HEK293T (cell line): ENCODE measurements around the gene SEC24A.

ENCODE experiments used
- BHLHE40 ChIP-seq: fragments of 450-650 bp; IDR thresholded peaks from 2 replicates; pipeline ENCODE4 v1.6.1; 2016; ENCODE audit warnings: mild to moderate bottlenecking, moderate library complexity, borderline replicate concordance
- FOXK2 ChIP-seq: fragments of 450-650 bp; IDR thresholded peaks from 2 replicates; pipeline ENCODE4 v1.6.1; 2016; ENCODE audit warnings: mild to moderate bottlenecking
- SUZ12 ChIP-seq: fragments of 450-650 bp; IDR thresholded peaks from 2 replicates; pipeline ENCODE4 v1.6.1; 2016; ENCODE audit warnings: mild to moderate bottlenecking

GRCh38 chr5:134738963-134739661 is 90.5 kb downstream of the SEC24A start:
- no peak for TF ChIP-seq SUZ12
- no peak for TF ChIP-seq FOXK2
- no peak for TF ChIP-seq BHLHE40
